T-helper 1 cell treated with Interleukin-12 subunit alpha and Interleukin-12 subunit beta and Interleukin-4 antibody, amounts not matched to agents 30 μg/mL and 1 μg/mL, for 36 hours (primary cell): ENCODE measurements around the gene SERPINB13.
"Not testable (repeated sequence)": the region's sequence is repeated elsewhere in the genome, so short reads cannot be mapped to it uniquely, and the experiment has no call there.

Source experiments
- H3K27ac Mint-ChIP-seq: one replicate; pipeline ENCODE4 v1.8.0; 2021; ENCODE audit warnings: mild to moderate bottlenecking, mixed read lengths
- H3K27me3 Mint-ChIP-seq: one replicate; pipeline ENCODE4 v1.8.0; 2021; ENCODE audit warnings: low read depth, mixed read lengths
- H3K36me3 Mint-ChIP-seq: one replicate; pipeline ENCODE4 v1.8.0; 2021; ENCODE audit warnings: low read depth, mixed read lengths
- H3K4me1 Mint-ChIP-seq: one replicate; pipeline ENCODE4 v1.8.0; 2021; ENCODE audit warnings: low read depth, mixed read lengths
- H3K4me3 Mint-ChIP-seq: one replicate; pipeline ENCODE4 v1.8.0; 2021; ENCODE audit warnings: mild to moderate bottlenecking, moderate library complexity, mixed read lengths
- H3K9me3 Mint-ChIP-seq: one replicate; pipeline ENCODE4 v1.8.0; 2021; ENCODE audit warnings: mixed read lengths

The SERPINB13 gene

GRCh38 chr18:63604791-63605567, 17.8 kb downstream of the SERPINB13 start:
- Mint-ChIP-seq H3K9me3 (no peaks in the 10 kb centered on the region), H3K4me1 (no peaks in the 10 kb centered on the region), H3K27me3 (peaks cover under 1% of the 10 kb centered on the region), H3K4me3 (no peak overlapping the region), H3K27ac (no peak overlapping the region), H3K36me3 (no peaks in the 10 kb centered on the region)

GRCh38 chr18:63606526-63606925, 19.4 kb downstream of the SERPINB13 start:
- peaks cover 7% of the 10 kb centered on the region for H3K27me3 Mint-ChIP-seq
- no peaks in the 10 kb centered on the region for H3K36me3 Mint-ChIP-seq
- no peak overlapping the region for H3K27ac Mint-ChIP-seq
- H3K9me3 Mint-ChIP-seq, result no peaks in the 10 kb centered on the region
- H3K4me3 Mint-ChIP-seq, result no peak overlapping the region
- no peaks in the 10 kb centered on the region for H3K4me1 Mint-ChIP-seq

- Mint-ChIP-seq H3K36me3 (no peaks in the 10 kb centered on the region), H3K27ac (no peak overlapping the region), H3K27me3 (peaks cover 7% of the 10 kb centered on the region), H3K4me3 (no peak overlapping the region), H3K4me1 (no peaks in the 10 kb centered on the region), H3K9me3 (no peaks in the 10 kb centered on the region)
Observed at GRCh38 chr18:63613420-63613819, 26.3 kb downstream of the SERPINB13 start.

- H3K4me3 Mint-ChIP-seq, result no peak overlapping the region
- H3K9me3 Mint-ChIP-seq, result peaks cover 11% of the 10 kb centered on the region
- H3K27ac Mint-ChIP-seq, result no peak overlapping the region
- no peaks in the 10 kb centered on the region for H3K4me1 Mint-ChIP-seq
- H3K27me3 Mint-ChIP-seq, result no peaks in the 10 kb centered on the region
- no peaks in the 10 kb centered on the region for H3K36me3 Mint-ChIP-seq
Observed at GRCh38 chr18:63617049-63617914, 30.1 kb downstream of the SERPINB13 start.

GRCh38 chr18:63617915-63618234, 30.7 kb downstream of the SERPINB13 start:
- H3K27ac Mint-ChIP-seq, result no peak overlapping the region
- no peak overlapping the region for H3K4me3 Mint-ChIP-seq
- peaks cover 13% of the 10 kb centered on the region for H3K9me3 Mint-ChIP-seq

GRCh38 chr18:63619661-63620060, 32.5 kb downstream of the SERPINB13 start:
- H3K36me3 Mint-ChIP-seq, result no peaks in the 10 kb centered on the region
- H3K27ac Mint-ChIP-seq, result no peak overlapping the region
- no peaks in the 10 kb centered on the region for H3K27me3 Mint-ChIP-seq
- H3K4me1 Mint-ChIP-seq, result no peaks in the 10 kb centered on the region
- H3K4me3 Mint-ChIP-seq, result no peak overlapping the region
- peaks cover 27% of the 10 kb centered on the region for H3K9me3 Mint-ChIP-seq

More at GRCh38 chr18:63617915-63618234, 30.7 kb downstream of the SERPINB13 start:
- Mint-ChIP-seq H3K4me1 (no peaks in the 10 kb centered on the region), H3K36me3 (no peaks in the 10 kb centered on the region), H3K27me3 (no peaks in the 10 kb centered on the region)

GRCh38 chr18:63624863-63625262, 37.7 kb downstream of the SERPINB13 start:
- no peaks in the 10 kb centered on the region for H3K27me3 Mint-ChIP-seq
- no peak overlapping the region for H3K4me3 Mint-ChIP-seq
- no peaks in the 10 kb centered on the region for H3K36me3 Mint-ChIP-seq
- H3K9me3 Mint-ChIP-seq, result peaks cover 61% of the 10 kb centered on the region
- H3K4me1 Mint-ChIP-seq, result no peaks in the 10 kb centered on the region
- H3K27ac Mint-ChIP-seq, result no peak overlapping the region

- H3K9me3 Mint-ChIP-seq, result peaks cover 51% of the 10 kb centered on the region
- no peaks in the 10 kb centered on the region for H3K36me3 Mint-ChIP-seq
- H3K4me3 Mint-ChIP-seq, result no peak overlapping the region
- no peaks in the 10 kb centered on the region for H3K27me3 Mint-ChIP-seq
- H3K4me1 Mint-ChIP-seq, result no peaks in the 10 kb centered on the region
- H3K27ac Mint-ChIP-seq, result no peak overlapping the region
Observed at GRCh38 chr18:63626431-63626830, 39.3 kb downstream of the SERPINB13 start.

- H3K27ac Mint-ChIP-seq, result no peak overlapping the region
- H3K4me1 Mint-ChIP-seq, result no peaks in the 10 kb centered on the region
- H3K4me3 Mint-ChIP-seq, result no peak overlapping the region
- peaks cover 49% of the 10 kb centered on the region for H3K9me3 Mint-ChIP-seq
- H3K36me3 Mint-ChIP-seq, result no peaks in the 10 kb centered on the region
- H3K27me3 Mint-ChIP-seq, result no peaks in the 10 kb centered on the region
Observed at GRCh38 chr18:63627819-63628218, 40.7 kb downstream of the SERPINB13 start.

GRCh38 chr18:63637703-63638102, 50.6 kb downstream of the SERPINB13 start:
- Mint-ChIP-seq H3K27ac (no peak overlapping the region), H3K36me3 (no peaks in the 10 kb centered on the region), H3K4me3 (no peak overlapping the region), H3K9me3 (no peaks in the 10 kb centered on the region), H3K27me3 (no peaks in the 10 kb centered on the region), H3K4me1 (no peaks in the 10 kb centered on the region)

GRCh38 chr18:63641157-63641680, 54.1 kb downstream of the SERPINB13 start:
- not testable (repeated sequence) for H3K27ac Mint-ChIP-seq, H3K9me3 Mint-ChIP-seq, H3K4me1 Mint-ChIP-seq, H3K4me3 Mint-ChIP-seq, H3K27me3 Mint-ChIP-seq, H3K36me3 Mint-ChIP-seq

- not testable (repeated sequence) for H3K9me3 Mint-ChIP-seq, H3K36me3 Mint-ChIP-seq, H3K4me3 Mint-ChIP-seq, H3K27me3 Mint-ChIP-seq, H3K27ac Mint-ChIP-seq, H3K4me1 Mint-ChIP-seq
Observed at GRCh38 chr18:63642668-63643356, 55.7 kb downstream of the SERPINB13 start.

- H3K4me1 Mint-ChIP-seq, H3K9me3 Mint-ChIP-seq, H3K36me3 Mint-ChIP-seq, H3K27me3 Mint-ChIP-seq, H3K27ac Mint-ChIP-seq, H3K4me3 Mint-ChIP-seq: not testable (repeated sequence)
Observed at GRCh38 chr18:63644142-63644541, 57.0 kb downstream of the SERPINB13 start, which contains the start of gene SERPINB4. SERPINB4 (minus strand) TSS chr18:63644256; CDS start chr18:63643577, 679 bp downstream.

GRCh38 chr18:63644694-63645093, 57.6 kb downstream of the SERPINB13 start:
- not testable (repeated sequence) for H3K9me3 Mint-ChIP-seq, H3K4me3 Mint-ChIP-seq, H3K36me3 Mint-ChIP-seq, H3K4me1 Mint-ChIP-seq, H3K27ac Mint-ChIP-seq, H3K27me3 Mint-ChIP-seq
